IPS-18a (cell line): ENCODE results near the gene NEK9.
A peak's percentile ranks its signal among the peaks of the same experiment; 100 is the strongest.
"Not testable (repeated sequence)": the region's sequence is repeated elsewhere in the genome, so short reads cannot be mapped to it uniquely, and the experiment has no call there.

ENCODE experiments used
- H3K27ac ChIP-seq: one replicate; pipeline ENCODE4 v1.5.1; 2013; ENCODE audit warnings: low read length
- H3K27me3 ChIP-seq: one replicate; pipeline ENCODE4 v1.6.1; 2013; ENCODE audit warnings: mild to moderate bottlenecking, low read length; ENCODE audit not compliant: control insufficient read depth, insufficient read depth
- H3K36me3 ChIP-seq: one replicate; pipeline ENCODE4 v1.6.1; 2013; ENCODE audit warnings: low read depth, low read length; ENCODE audit not compliant: control insufficient read depth
- H3K4me1 ChIP-seq: one replicate; pipeline ENCODE4 v1.6.1; 2013; ENCODE audit warnings: low read depth, low read length; ENCODE audit not compliant: control insufficient read depth
- H3K4me3 ChIP-seq: one replicate; pipeline ENCODE4 v1.5.1; 2013; ENCODE audit warnings: low read length
- H3K9ac ChIP-seq: one replicate; pipeline ENCODE4 v1.6.1; 2013; ENCODE audit warnings: mild to moderate bottlenecking, low read length, moderate library complexity
- H3K9me3 ChIP-seq: one replicate; pipeline ENCODE4 v1.6.1; 2013; ENCODE audit warnings: low read depth, low read length; ENCODE audit not compliant: control insufficient read depth

Gene NEK9

DNA sequence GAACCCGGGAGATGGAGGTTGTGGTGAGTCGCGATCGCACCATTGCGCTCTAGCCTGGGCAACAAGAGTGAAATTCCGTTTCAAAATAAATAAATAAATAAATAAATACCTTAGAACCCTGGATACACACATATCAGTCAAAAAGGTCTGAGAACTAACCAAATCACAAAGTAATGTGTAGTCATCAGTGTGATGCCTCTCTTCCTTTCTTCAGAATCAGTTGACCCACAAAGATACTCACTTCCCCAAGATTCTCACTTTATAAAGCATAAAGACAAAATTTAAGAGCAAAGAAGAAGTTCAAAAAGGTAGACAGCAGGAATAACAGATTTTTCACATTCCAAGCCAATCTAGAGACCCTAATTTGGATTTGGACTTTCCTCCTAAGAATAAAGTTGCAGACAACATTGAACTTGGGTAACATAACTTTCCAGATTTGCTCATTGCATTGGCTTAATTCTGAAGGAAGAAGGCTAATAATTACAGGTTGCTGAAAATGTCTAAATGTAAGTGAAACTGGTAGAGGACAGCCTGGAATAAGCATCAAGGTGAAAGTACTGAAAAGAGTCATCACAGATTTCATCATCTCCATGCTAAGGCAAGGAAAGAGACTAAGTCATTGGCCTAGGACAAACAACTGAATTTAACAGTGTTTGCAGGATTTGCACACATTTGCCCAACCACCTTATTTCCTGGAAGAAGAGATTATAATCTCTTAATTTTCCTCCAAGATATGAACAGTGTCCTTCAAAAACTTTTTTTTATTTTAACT is 32.2 kb upstream of the NEK9 start:
- Histone ChIP-seq H3K4me3 (no peak overlapping the region), H3K27me3 (no peaks in the 10 kb centered on the region), H3K36me3 (no peaks in the 10 kb centered on the region), H3K9ac (no peak overlapping the region), H3K9me3 (no peaks in the 10 kb centered on the region), H3K27ac (no peak overlapping the region), H3K4me1 (no peaks in the 10 kb centered on the region)

DNA sequence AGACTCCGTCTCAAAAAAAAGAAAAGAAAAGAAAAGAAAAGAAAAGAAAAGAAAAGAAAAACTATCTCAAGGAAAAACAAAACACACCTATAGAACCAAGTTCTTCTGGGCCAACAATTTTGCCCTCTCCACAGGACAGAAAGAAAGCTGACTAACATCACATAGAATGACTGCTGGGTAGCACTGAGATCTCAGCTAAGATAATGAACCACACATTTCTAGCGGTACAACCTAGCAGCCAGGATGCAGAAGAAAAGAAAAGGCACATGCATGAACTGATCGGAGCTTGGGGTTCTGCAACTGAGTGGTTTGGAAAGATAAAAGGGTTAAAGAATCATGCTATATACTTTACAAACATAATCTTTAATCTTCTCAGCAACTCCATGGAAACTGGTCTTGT is 30.1 kb upstream of the NEK9 start:
- Histone ChIP-seq H3K4me1 (no peaks in the 10 kb centered on the region), H3K4me3 (no peak overlapping the region), H3K9ac (no peak overlapping the region), H3K27ac (no peak overlapping the region), H3K36me3 (peaks cover 2% of the 10 kb centered on the region), H3K27me3 (no peaks in the 10 kb centered on the region), H3K9me3 (no peaks in the 10 kb centered on the region)

DNA sequence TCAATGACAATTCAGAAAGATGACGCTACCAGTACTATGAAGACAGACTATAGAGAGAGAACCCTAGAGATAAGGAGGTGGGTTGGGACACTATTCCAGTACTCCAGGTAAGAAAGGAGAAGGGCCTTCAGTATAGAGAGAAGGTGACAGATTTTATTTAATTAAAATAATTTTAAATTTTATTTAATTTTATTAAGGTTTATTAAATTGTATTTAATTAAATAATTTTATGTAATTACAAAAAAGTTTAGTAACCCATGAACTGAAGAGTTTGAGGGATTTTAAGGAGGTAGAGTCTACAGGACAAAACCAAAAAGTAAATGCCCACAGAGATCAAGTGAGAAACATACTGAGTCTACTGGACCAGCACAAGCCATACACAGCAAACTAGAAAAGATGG is 29.3 kb upstream of the NEK9 start:
- Histone ChIP-seq H3K27me3 (no peaks in the 10 kb centered on the region), H3K4me1 (no peaks in the 10 kb centered on the region), H3K36me3 (peaks cover 9% of the 10 kb centered on the region)

DNA sequence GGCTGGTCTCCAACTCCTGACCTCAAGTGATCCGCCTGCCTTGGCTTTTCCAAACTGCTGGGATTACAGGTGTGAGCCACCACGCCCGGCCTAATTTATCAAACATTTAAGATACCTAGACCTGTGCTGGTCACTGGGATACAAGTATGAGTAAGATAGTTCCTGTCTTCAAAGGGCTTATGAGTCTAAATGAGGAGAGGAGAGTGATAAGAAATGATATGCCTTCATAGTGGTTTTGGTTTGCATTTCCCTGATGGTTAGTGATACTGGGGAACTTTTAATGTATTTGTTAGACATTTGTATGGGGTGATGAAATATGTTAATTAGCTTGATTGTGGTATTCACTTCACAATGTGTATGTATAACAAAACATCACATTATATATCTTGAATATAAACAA is 28.3 kb upstream of the NEK9 start:
- H3K4me3 ChIP-seq: no peak overlapping the region

More for the DNA sequence above, 29.3 kb upstream of the NEK9 start:
- H3K9me3 ChIP-seq: no peaks in the 10 kb centered on the region
- no peak overlapping the region for H3K9ac ChIP-seq
- no peak overlapping the region for H3K27ac ChIP-seq
- H3K4me3 ChIP-seq: no peak overlapping the region

GRCh38 chr14:75153295-75153694 is 26.4 kb upstream of the NEK9 start:
- Histone ChIP-seq H3K36me3 (peaks cover 13% of the 10 kb centered on the region), H3K27me3 (no peaks in the 10 kb centered on the region), H3K4me3 (no peak overlapping the region), H3K27ac (no peak overlapping the region), H3K9ac (no peak overlapping the region), H3K4me1 (peaks cover 3% of the 10 kb centered on the region), H3K9me3 (no peaks in the 10 kb centered on the region)

More for the DNA sequence above, 28.3 kb upstream of the NEK9 start:
- H3K27ac ChIP-seq: no peak overlapping the region
- H3K9ac ChIP-seq: no peak overlapping the region
- H3K9me3 ChIP-seq: no peaks in the 10 kb centered on the region
- H3K4me1 ChIP-seq: no peaks in the 10 kb centered on the region
- no peaks in the 10 kb centered on the region for H3K27me3 ChIP-seq
- peaks cover 9% of the 10 kb centered on the region for H3K36me3 ChIP-seq

DNA sequence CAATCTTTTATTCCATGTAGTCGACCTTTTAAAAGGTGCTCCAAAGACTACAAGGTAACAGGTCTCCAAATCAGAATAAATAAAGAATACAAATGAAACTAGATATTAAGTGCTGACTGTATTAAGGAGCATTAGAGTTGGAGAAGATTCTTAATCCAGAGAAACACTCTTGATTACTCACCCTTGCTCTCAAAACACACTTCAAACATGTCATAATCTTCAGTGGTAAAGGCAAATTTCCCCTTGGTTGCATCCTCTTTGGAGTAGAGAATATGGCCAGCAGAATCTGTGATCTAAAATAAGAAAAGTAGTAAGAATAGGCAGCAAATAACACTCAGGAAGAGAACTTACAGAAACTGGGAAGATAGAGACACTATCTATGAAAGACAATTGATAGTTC is 25.0 kb upstream of the NEK9 start:
- Histone ChIP-seq H3K27ac (no peak overlapping the region), H3K27me3 (no peaks in the 10 kb centered on the region), H3K4me1 (peaks cover 9% of the 10 kb centered on the region), H3K4me3 (no peak overlapping the region), H3K9ac (no peak overlapping the region), H3K36me3 (peaks cover 13% of the 10 kb centered on the region), H3K9me3 (no peaks in the 10 kb centered on the region)

DNA sequence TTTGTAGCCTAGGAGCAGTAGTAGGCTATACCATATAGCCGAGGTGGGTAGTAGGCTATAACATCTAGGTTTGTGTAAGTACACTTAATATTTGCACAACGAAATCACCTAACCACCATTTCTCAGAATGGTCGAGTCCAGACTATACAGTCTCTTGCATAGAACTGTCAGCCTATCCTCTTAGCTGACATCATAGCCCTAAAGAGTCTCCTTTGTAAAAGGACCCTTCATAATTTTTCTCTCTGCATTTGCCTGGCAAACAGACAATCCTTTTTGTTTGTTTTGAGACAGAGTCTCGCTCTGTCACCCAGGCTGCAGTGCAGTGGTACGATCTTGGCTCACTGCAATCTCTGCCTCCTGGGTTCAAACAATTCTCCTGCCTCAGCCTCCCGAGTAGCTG is 23.8 kb upstream of the NEK9 start:
- H3K27ac ChIP-seq, H3K4me1 ChIP-seq: not testable (repeated sequence)

DNA sequence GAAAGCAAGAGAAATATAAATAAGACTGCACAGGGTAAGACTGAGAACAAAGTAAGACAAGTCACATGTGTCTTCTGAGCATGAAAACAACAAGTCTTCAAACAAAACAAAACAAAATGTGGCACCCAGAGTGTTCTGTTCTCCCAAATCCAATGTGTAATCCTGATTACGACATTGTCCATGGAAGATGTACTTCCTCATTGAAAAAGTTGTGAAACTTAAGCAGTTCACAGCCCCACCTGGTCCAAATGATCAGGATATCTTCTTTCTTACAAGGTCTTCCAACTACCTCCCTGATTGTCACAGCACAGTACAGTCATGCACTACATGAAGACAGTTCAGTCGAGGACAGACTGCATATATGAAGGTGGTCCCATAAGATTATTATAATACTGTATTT is 23.3 kb upstream of the NEK9 start:
- Histone ChIP-seq H3K27me3 (no peaks in the 10 kb centered on the region), H3K4me1 (peaks cover 9% of the 10 kb centered on the region), H3K27ac (no peak overlapping the region), H3K9me3 (no peaks in the 10 kb centered on the region), H3K36me3 (peaks cover 17% of the 10 kb centered on the region), H3K4me3 (no peak overlapping the region), H3K9ac (no peak overlapping the region)

More for the DNA sequence above, 23.8 kb upstream of the NEK9 start:
- peaks cover 17% of the 10 kb centered on the region for H3K36me3 ChIP-seq
- H3K9me3 ChIP-seq, H3K4me3 ChIP-seq, H3K27me3 ChIP-seq, H3K9ac ChIP-seq: not testable (repeated sequence)

- H3K36me3 ChIP-seq: peaks cover 17% of the 10 kb centered on the region
- H3K27me3 ChIP-seq: no peaks in the 10 kb centered on the region
- no peak overlapping the region for H3K4me3 ChIP-seq
- peak overlapping the region; percentile 10 for H3K9ac ChIP-seq
- no peaks in the 10 kb centered on the region for H3K9me3 ChIP-seq
- H3K27ac ChIP-seq: peak overlapping the region; percentile 52
- peaks cover 9% of the 10 kb centered on the region for H3K4me1 ChIP-seq
Observed at GRCh38 chr14:75147423-75148071, 20.7 kb upstream of the NEK9 start.

DNA sequence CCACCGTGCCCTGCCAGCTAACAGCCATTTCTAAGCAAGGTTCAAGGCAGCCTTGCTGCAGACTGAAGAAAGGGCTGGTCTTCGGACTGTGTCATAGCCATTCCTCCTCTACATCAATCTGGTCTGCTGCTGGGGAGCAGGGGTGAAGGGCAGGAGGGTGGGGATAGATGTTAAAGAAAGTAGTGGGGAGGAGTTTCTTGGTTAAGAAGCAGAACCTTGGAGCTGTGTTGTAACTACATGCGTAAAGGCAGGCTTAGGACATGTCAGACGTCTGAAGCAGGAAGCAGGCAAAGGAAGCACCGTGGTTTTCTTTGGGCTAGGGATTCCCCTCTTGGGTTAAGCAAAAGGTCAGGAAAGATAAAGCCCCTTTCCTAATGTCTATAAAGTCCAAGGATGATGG is 18.1 kb upstream of the NEK9 start:
- no peak overlapping the region for H3K4me3 ChIP-seq
- H3K36me3 ChIP-seq: peaks cover 6% of the 10 kb centered on the region
- peaks cover 9% of the 10 kb centered on the region for H3K4me1 ChIP-seq
- H3K9ac ChIP-seq: no peak overlapping the region
- H3K9me3 ChIP-seq: no peaks in the 10 kb centered on the region
- H3K27me3 ChIP-seq: no peaks in the 10 kb centered on the region
- H3K27ac ChIP-seq: no peak overlapping the region

DNA sequence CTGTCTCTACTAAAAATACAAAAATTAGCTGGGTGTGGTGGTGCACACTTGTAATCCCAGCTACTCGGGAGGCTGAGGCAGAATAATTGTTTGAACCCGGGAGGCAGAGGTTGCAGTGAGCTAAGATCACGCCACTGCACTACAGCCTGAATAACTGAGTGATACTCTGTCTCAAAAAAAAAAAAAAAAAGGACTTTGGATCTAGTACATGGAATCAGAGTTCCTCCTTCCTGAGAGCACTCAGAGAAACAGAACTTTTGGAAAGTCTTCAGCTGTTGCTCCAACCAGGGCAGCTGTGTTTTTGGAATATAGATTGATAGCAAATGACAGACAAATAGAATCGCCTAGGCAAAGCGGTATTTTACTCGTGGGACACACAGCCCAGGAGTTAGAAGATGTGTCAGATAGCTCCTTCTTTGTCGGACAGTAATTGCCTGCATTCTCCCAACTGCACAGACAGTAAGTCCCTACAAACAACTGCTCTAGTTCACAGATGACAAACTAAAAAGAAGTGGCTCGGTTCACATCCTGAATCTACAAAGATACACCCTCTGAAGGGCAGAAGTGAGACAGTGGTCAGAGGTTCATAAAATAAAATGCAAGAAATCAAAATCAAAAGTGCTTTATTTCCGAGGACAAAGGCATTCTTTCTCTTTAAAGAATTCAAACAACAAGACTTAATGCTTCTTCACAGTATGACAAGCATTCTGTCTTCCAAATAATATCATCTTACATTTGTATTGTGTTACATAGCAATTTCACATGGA is 17.1 kb upstream of the NEK9 start:
- Histone ChIP-seq H3K9ac (no peak overlapping the region), H3K9me3 (no peaks in the 10 kb centered on the region), H3K36me3 (peaks cover 4% of the 10 kb centered on the region), H3K27ac (no peak overlapping the region), H3K4me3 (no peak overlapping the region), H3K27me3 (no peaks in the 10 kb centered on the region), H3K4me1 (peaks cover 9% of the 10 kb centered on the region)
